Measurements from ENCODE around the gene ARRB1.
"Not testable (repeated sequence)": the region's sequence is repeated elsewhere in the genome, so short reads cannot be mapped to it uniquely, and the experiment has no call there.

ARRB1 gene

GRCh38 chr11:75323609-75324008 lies 27.9 kb downstream of the ARRB1 start:
- DNase-seq (ENCODE audit: low spot score), result no peak

- no peak for DNase-seq (ENCODE audit: low spot score)
These were observed 30.8 kb downstream of the ARRB1 start for GRCh38 chr11:75320643-75321042.

GRCh38 chr11:75320046-75320618 lies 31.3 kb downstream of the ARRB1 start:
- DNase-seq (ENCODE audit: low spot score), result no peak

GRCh38 chr11:75319035-75319877 lies 32.2 kb downstream of the ARRB1 start:
- no peak for DNase-seq (ENCODE audit: low spot score)

- no peak for DNase-seq (ENCODE audit: low spot score)
These were observed 33.9 kb downstream of the ARRB1 start for GRCh38 chr11:75317446-75318122.

- no peak for DNase-seq (ENCODE audit: low spot score)
These were observed 36.0 kb downstream of the ARRB1 start for GRCh38 chr11:75315439-75315805.

GRCh38 chr11:75314771-75315438 lies 36.6 kb downstream of the ARRB1 start:
- no peak for DNase-seq (ENCODE audit: low spot score)

- peak; percentile 71 for DNase-seq (ENCODE audit: low spot score)
These were observed 37.8 kb downstream of the ARRB1 start for GRCh38 chr11:75313513-75314272.

GRCh38 chr11:75312346-75312745 lies 39.1 kb downstream of the ARRB1 start:
- DNase-seq (ENCODE audit: low spot score), result no peak

GRCh38 chr11:75311858-75312288 lies 39.6 kb downstream of the ARRB1 start:
- peak; percentile 90 for DNase-seq (ENCODE audit: low spot score)

- no peak for DNase-seq (ENCODE audit: low spot score)
These were observed 42.5 kb downstream of the ARRB1 start for GRCh38 chr11:75308986-75309385.

- no peak for DNase-seq (ENCODE audit: low spot score)
These were observed 43.3 kb downstream of the ARRB1 start for GRCh38 chr11:75308116-75308515.

- no peak for DNase-seq (ENCODE audit: low spot score)
These were observed 44.4 kb downstream of the ARRB1 start for GRCh38 chr11:75307058-75307457.

GRCh38 chr11:75306529-75306928 lies 44.9 kb downstream of the ARRB1 start:
- no peak for DNase-seq (ENCODE audit: low spot score)

- DNase-seq (ENCODE audit: low spot score), result no peak
These were observed 45.5 kb downstream of the ARRB1 start for GRCh38 chr11:75305993-75306392.

- no peak for DNase-seq (ENCODE audit: low spot score)
These were observed 46.0 kb downstream of the ARRB1 start for GRCh38 chr11:75305452-75305851.

GRCh38 chr11:75304941-75305340 lies 46.5 kb downstream of the ARRB1 start:
- not testable (repeated sequence) for DNase-seq (ENCODE audit: low spot score)

- DNase-seq (ENCODE audit: low spot score), result peak; percentile 92
These were observed 47.8 kb downstream of the ARRB1 start for GRCh38 chr11:75303544-75304224.

GRCh38 chr11:75302371-75302770 lies 49.1 kb downstream of the ARRB1 start:
- DNase-seq (ENCODE audit: low spot score), result peak; percentile 46

- peak; percentile 31 for DNase-seq (ENCODE audit: low spot score)
These were observed 49.7 kb downstream of the ARRB1 start for GRCh38 chr11:75301601-75302345.

All from globus pallidus (tissue), 1 donor.